HepG2 (cell line): ENCODE data around the gene DLEC1. TPM values are rescaled to one million over a fixed set of nuclear protein-coding genes. Genes with fewer than 3 reads are reported as not detected.
"Not testable (repeated sequence)": the region's sequence is repeated elsewhere in the genome, so short reads cannot be mapped to it uniquely, and the experiment has no call there.

ENCODE experiments used
- CREM ChIP-seq, 2 experiments: sonication (generic) in 1 of 2; formaldehyde crosslinking in 1 of 2; IDR thresholded peaks; 2 replicates each; pipeline versions ENCODE4 v1.4.0 to v1.6.1; 2016 to 2020; ENCODE audit warnings: antibody characterized with exemption in 1 of 2, mild to moderate bottlenecking in 1 of 2, missing genetic modification reagents in 1 of 2
- DMAP1 ChIP-seq: IDR thresholded peaks from 2 replicates; pipeline ENCODE4 v1.6.1; 2016
- DPF2 ChIP-seq: sonication (generic); formaldehyde crosslinking; IDR thresholded peaks from 2 replicates; pipeline ENCODE4 v1.4.0; 2020; ENCODE audit warnings: mild to moderate bottlenecking, low read depth, missing genetic modification reagents, borderline replicate concordance
- EP300 ChIP-seq, 3 experiments: sonication (generic) in 1 of 3; formaldehyde crosslinking in 1 of 3; IDR thresholded peaks; 2 replicates each; pipeline versions ENCODE4 v1.5.1 to v1.6.1; 2011 to 2020; ENCODE audit warnings: low read depth in 2 of 3, low read length in 2 of 3, borderline replicate concordance in 1 of 3, improper control_type of control experiment in 1 of 3, mild to moderate bottlenecking in 1 of 3, missing genetic modification reagents in 1 of 3, moderate library complexity in 1 of 3
- ETV5 ChIP-seq: IDR thresholded peaks from 2 replicates; pipeline ENCODE4 v1.6.1; 2018; ENCODE audit warnings: missing biosample characterization, missing genetic modification reagents, inconsistent platforms, borderline replicate concordance
- FOXJ3 ChIP-seq: sonication (generic); formaldehyde crosslinking; IDR thresholded peaks from 2 replicates; pipeline ENCODE4 v1.4.0; 2020; ENCODE audit warnings: missing genetic modification reagents, mild to moderate bottlenecking, borderline replicate concordance
- FOXO1 ChIP-seq: sonication (generic); formaldehyde crosslinking; IDR thresholded peaks from 2 replicates; pipeline ENCODE4 v1.4.0; 2020; ENCODE audit warnings: missing genetic modification reagents
- FOXP1 ChIP-seq, 2 experiments: fragments of 450-650 bp in 1 of 2; IDR thresholded peaks; 2 replicates each; pipeline ENCODE4 v1.6.1; 2017 to 2018; ENCODE audit warnings: antibody characterized with exemption in 1 of 2
- FOXP4 ChIP-seq: sonication (generic); formaldehyde crosslinking; IDR thresholded peaks from 2 replicates; pipeline ENCODE4 v1.4.0; 2020; ENCODE audit warnings: missing genetic modification reagents
- HOXD1 ChIP-seq: sonication (generic); formaldehyde crosslinking; IDR thresholded peaks from 2 replicates; pipeline ENCODE4 v1.5.0; 2020; ENCODE audit warnings: missing genetic modification reagents
- KAT7 ChIP-seq: IDR thresholded peaks from 2 replicates; pipeline ENCODE4 v1.6.1; 2018; ENCODE audit warnings: borderline replicate concordance, missing compliant biosample characterization
- MEIS2 ChIP-seq: sonication (generic); formaldehyde crosslinking; IDR thresholded peaks from 2 replicates; pipeline ENCODE4 v1.9.0; 2021; ENCODE audit warnings: mild to moderate bottlenecking, missing genetic modification reagents
- MIXL1 ChIP-seq: IDR thresholded peaks from 2 replicates; pipeline ENCODE4 v1.6.1; 2016
- NCOA2 ChIP-seq: sonication (generic); formaldehyde crosslinking; IDR thresholded peaks from 2 replicates; pipeline ENCODE4 v1.8.0; 2022; ENCODE audit warnings: inconsistent platforms
- PHF8 ChIP-seq: sonication (generic); formaldehyde crosslinking; IDR thresholded peaks from 2 replicates; pipeline ENCODE4 v1.5.0; 2020; ENCODE audit warnings: missing genetic modification reagents
- PITX1 ChIP-seq: sonication (generic); formaldehyde crosslinking; IDR thresholded peaks from 2 replicates; pipeline ENCODE4 v1.5.1; 2020; ENCODE audit warnings: mild to moderate bottlenecking, missing genetic modification reagents
- POLR2A ChIP-seq, 2 experiments: IDR thresholded peaks; 2 replicates each; pipeline ENCODE4 v1.6.1; 2011; ENCODE audit warnings: low read depth in 2 of 2, low read length in 2 of 2, mild to moderate bottlenecking in 1 of 2, moderate library complexity in 1 of 2; ENCODE audit not compliant: insufficient read depth in 1 of 2
- PPARG ChIP-seq: conservative IDR thresholded peaks from 2 replicates; pipeline ENCODE4 v1.6.1; 2016; ENCODE audit warnings: missing biosample characterization, missing genetic modification reagents
- RCOR2 ChIP-seq: IDR thresholded peaks from 2 replicates; pipeline ENCODE4 v1.6.1; 2016; ENCODE audit warnings: missing biosample characterization, missing genetic modification reagents
- SOX13 ChIP-seq, 3 experiments: fragments of 450-650 bp in 1 of 3; sonication (generic) in 1 of 3; formaldehyde crosslinking in 1 of 3; IDR thresholded peaks in 2 of 3; conservative IDR thresholded peaks in 1 of 3; 2 replicates each; pipeline versions ENCODE4 v1.5.0 to v1.6.1; 2016 to 2020; ENCODE audit warnings: antibody characterized with exemption in 1 of 3, mild to moderate bottlenecking in 1 of 3, missing compliant biosample characterization in 1 of 3, missing genetic modification reagents in 1 of 3, moderate library complexity in 1 of 3
- TAF1 ChIP-seq: sonication (generic); formaldehyde crosslinking; IDR thresholded peaks from 2 replicates; pipeline ENCODE4 v1.4.0; 2020; ENCODE audit warnings: missing genetic modification reagents
- ZNF414 ChIP-seq: sonication (generic); formaldehyde crosslinking; IDR thresholded peaks from 2 replicates; pipeline ENCODE4 v1.5.0; 2020; ENCODE audit warnings: missing genetic modification reagents
- ZNF614 ChIP-seq: IDR thresholded peaks from 2 replicates; pipeline ENCODE4 v1.6.1; 2018; ENCODE audit warnings: missing biosample characterization, missing genetic modification reagents, inconsistent platforms, borderline replicate concordance
- ZNF710 ChIP-seq: sonication (generic); formaldehyde crosslinking; IDR thresholded peaks from 2 replicates; pipeline ENCODE4 v1.5.0; 2020; ENCODE audit warnings: mild to moderate bottlenecking, missing genetic modification reagents, borderline replicate concordance
- polyA plus RNA-seq, 8 experiments: library from polyadenylated mRNA; depleted of rRNA in 3 of 8; stranded (reverse) in 7 of 8; unstranded in 1 of 8; fragments of >200 nt; fragmentation: Illumina TruSeq in 4 of 8; extraction: Trizol in 4 of 8; gene quantifications; 2 replicates each; pipeline versions ENCODE4 v1.2.1 to v1.2.3, GENCODE V29; 2011 to 2016; ENCODE audit warnings: low read depth in 4 of 8, missing spikeins in 1 of 8, mixed read lengths in 1 of 8; ENCODE audit not compliant: insufficient read depth in 1 of 8
- total RNA-seq, 5 experiments: library from RNA; depleted of rRNA; stranded (reverse); fragments of >200 nt; fragmentation: Illumina TruSeq; extraction: Trizol; gene quantifications; 2 replicates each; pipeline ENCODE4 v1.2.3, GENCODE V29; 2016; ENCODE audit warnings: low read depth in 1 of 5

Gene DLEC1
- total and polyA plus RNA-seq, 2 of the 13 experiments (the other 11 are each of a cell fraction or from before 2014, with no cell fraction given), result 0.09 TPM; not detected in 1

- TF ChIP-seq FOXJ3 (CRISPR knock-in tag) (0 out of 2 replicates have a peak, but pooled peaks have one; percentile 38), DMAP1 (CRISPR knock-in tag) (0 out of 2 replicates have a peak, but pooled peaks have one; percentile 19), ZNF614 (CRISPR knock-in tag) (peak; percentile 62; the same call in 1 of the 2 replicates), FOXP4 (CRISPR knock-in tag) (peak; percentile 74), DPF2 (0 out of 2 replicates have a peak, but pooled peaks have one; percentile 31), EP300 (IDR thresholded peaks at IDR 0.05; ENCODE audit: low read depth in 2 of 2, low read length in 2 of 2) (peak in 1 of 2 experiments; percentile 75; a peak in 2 of 4 replicates), MIXL1 (CRISPR knock-in tag) (peak; percentile 61; the same call in 1 of the 2 replicates), FOXP1 (CRISPR knock-in tag; IDR thresholded peaks at IDR 0.05) (peak; percentile 55; the same call in 1 of the 2 replicates), SOX13 (CRISPR knock-in tag; conservative IDR thresholded peaks at IDR 0.05 in 1 of 2, IDR thresholded peaks at IDR 0.05 in 1 of 2) (peak in 1 of 2 experiments; percentile 57; a peak in 1 of 4 replicates), CREM (IDR thresholded peaks at IDR 0.05) (peak; percentile 54; the same call in 1 of the 2 replicates), ETV5 (CRISPR knock-in tag) (peak; percentile 51; the same call in 1 of the 2 replicates), ZNF710 (peak; percentile 9; the same call in 1 of the 2 replicates), FOXO1 (CRISPR knock-in tag) (peak; percentile 44; the same call in 1 of the 2 replicates), PITX1 (CRISPR knock-in tag) (peak; percentile 98), RCOR2 (CRISPR knock-in tag) (peak; percentile 31; the same call in 1 of the 2 replicates), KAT7 (CRISPR knock-in tag) (peak; percentile 71; the same call in 1 of the 2 replicates), ZNF414 (CRISPR knock-in tag) (peak; percentile 2; the same call in 1 of the 2 replicates), TAF1 (CRISPR knock-in tag) (peak; percentile 18; the same call in 1 of the 2 replicates), MEIS2 (CRISPR knock-in tag) (0 out of 2 replicates have a peak, but pooled peaks have one; percentile 27), PPARG (peak; percentile 88), POLR2A (IDR thresholded peaks at IDR 0.05; ENCODE audit: insufficient read depth in 1 of 2, low read depth in 2 of 2, low read length in 2 of 2) (peak in 1 of 2 experiments; percentile 42; a peak in 1 of 4 replicates), HOXD1 (CRISPR knock-in tag) (0 out of 2 replicates have a peak, but pooled peaks have one; percentile 25), NCOA2 (CRISPR knock-in tag) (peak; percentile 65), PHF8 (peak; percentile 35)
- TF ChIP-seq EP300 (CRISPR knock-in tag; IDR thresholded peaks at IDR 0.05; ENCODE audit: borderline replicate concordance); FOXP1 (IDR thresholded peaks at IDR 0.05); SOX13 (IDR thresholded peaks at IDR 0.05); CREM (CRISPR knock-in tag; IDR thresholded peaks at IDR 0.05): not testable (repeated sequence)
Measured at GRCh38 chr3:38134517-38135143, 95.6 kb downstream of the DLEC1 start (continued).
